T-helper 1 cell treated with Interleukin-12 subunit alpha and Interleukin-12 subunit beta and Interleukin-4 antibody, amounts not matched to agents 30 ng/mL and 1 ng/mL, for 36 hours (primary cell): ENCODE data around the gene TMED8. TPM values are rescaled to one million over a fixed set of nuclear protein-coding genes. Genes with fewer than 3 reads are reported as not detected.

Source experiments
- intact Hi-C: fragments of 100-400 bp; cut with micrococcal nuclease; formaldehyde crosslinking; loops from one replicate; pipeline ENCODE4 v1.15.1; 2024
- total RNA-seq: library from RNA; stranded (reverse); gene quantifications from 2 replicates; pipeline ENCODE4 v1.2.3, GENCODE V29; 2022

The TMED8 gene
- total RNA-seq, 1 donor from 2014 or later: 21.8 TPM

DNA sequence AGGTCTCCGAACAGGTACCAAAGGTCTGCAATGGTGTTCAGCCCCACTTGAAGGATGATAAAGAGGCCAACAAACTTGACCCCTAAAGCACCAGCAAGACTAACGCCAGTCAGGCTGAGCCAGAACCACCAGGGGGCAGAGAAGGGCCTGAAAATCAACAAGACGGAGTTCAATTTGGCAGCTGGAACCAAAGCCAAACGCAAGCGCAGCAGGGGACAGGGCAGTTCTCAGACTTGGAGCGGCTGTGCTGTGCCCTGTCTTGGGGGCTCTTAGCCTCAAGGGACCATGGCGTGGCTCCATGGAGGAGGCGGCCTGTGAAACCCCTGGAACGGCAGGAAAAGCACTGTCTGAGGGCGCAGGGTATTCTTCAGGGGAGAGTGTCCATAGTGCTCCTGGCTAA lies 75.8 kb downstream of the TMED8 start:
- intact Hi-C loops: loop anchor here (1.0 to 5.0 kb wide), 3 partner anchors 15 to 316 kb away; partner anchors contain the start of gene SPTLC2

- intact Hi-C loops: loop anchor here (5.0 kb wide), 1 partner anchor 318 kb away; the partner anchor contains the start of gene SPTLC2
Observed at GRCh38 chr14:77299771-77300170, 77.1 kb downstream of the TMED8 start.

- intact Hi-C loops: no loop called here
Observed at GRCh38 chr14:77296906-77297305, 80.0 kb downstream of the TMED8 start.

GRCh38 chr14:77296155-77296554 lies 80.7 kb downstream of the TMED8 start:
- intact Hi-C loops: no loop called here

DNA sequence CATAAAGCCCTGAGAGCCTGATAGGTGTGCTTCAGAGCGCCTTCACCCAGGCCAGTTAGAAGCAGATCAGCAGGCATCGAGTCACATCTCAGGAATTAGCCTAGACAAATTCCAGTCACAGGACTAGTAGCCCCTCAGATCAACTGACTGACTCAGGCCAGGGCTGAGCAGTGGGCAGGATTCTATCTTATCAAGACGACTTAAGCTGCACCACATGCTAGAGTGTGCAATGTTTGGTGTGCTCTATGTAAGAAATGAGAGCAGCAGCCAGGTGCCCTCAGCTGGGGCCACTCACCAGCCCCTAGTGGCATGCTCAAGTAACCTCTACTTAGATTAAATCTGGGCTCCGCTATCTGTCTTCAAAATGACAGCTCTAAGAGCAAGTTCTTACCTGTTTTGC lies 86.2 kb downstream of the TMED8 start:
- intact Hi-C loops: no loop called here

DNA sequence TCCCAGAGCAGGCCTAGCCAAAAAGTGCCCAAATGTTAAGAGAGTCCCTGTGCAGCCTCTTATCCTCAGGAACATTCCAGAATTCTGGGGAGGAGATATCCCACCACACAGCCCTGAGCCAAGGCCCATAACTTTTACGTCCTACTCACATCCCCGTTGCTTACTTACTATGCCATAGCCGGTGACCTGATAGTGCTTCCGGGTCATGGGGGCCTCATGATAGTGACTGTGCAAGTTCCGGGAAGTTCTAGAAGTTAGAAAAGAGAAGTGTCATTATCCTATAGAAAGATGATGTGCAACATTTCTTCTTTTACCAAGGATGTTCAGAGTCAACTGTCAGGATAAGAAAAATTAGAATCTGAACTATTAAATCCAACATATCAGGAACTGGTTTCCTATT lies 90.3 kb downstream of the TMED8 start:
- intact Hi-C loops: no loop called here

Other genes starting within 250 kb of the TMED8 start
- gene ZDHHC22, start 235.3 kb downstream of the TMED8 start, total RNA-seq: not detected in 2 replicates
- gene TMEM63C, start 195.3 kb downstream of the TMED8 start, total RNA-seq: 0.27 and 0.80 TPM in 2 replicates
- gene NGB, start 105.9 kb downstream of the TMED8 start, total RNA-seq: not detected in 2 replicates
- 11.4 and 14.1 TPM in 2 replicates for gene POMT2, start 56.2 kb downstream of the TMED8 start, total RNA-seq
- gene GSTZ1, start 56.1 kb downstream of the TMED8 start, total RNA-seq: 7.4 and 8.0 TPM in 2 replicates
- gene SAMD15, start 285 bp upstream of the TMED8 start, total RNA-seq: 0.41 TPM in 1 of 2 replicates, not detected in the other
- 0.17 and 0.22 TPM in 2 replicates for gene NOXRED1, start 46.4 kb upstream of the TMED8 start, total RNA-seq
- gene VIPAS39, start 80.5 kb upstream of the TMED8 start, total RNA-seq: 20.0 and 21.2 TPM in 2 replicates
- 159 and 180 TPM in 2 replicates for gene AHSA1, start 81.0 kb upstream of the TMED8 start, total RNA-seq
- not detected in 2 replicates for gene ISM2, start 121.7 kb upstream of the TMED8 start, total RNA-seq
- gene SPTLC2, start 239.5 kb upstream of the TMED8 start, total RNA-seq: 50.7 and 51.2 TPM in 2 replicates